ENCODE measurements around the gene CDKAL1. TPM values are rescaled to one million over a fixed set of nuclear protein-coding genes. Genes with fewer than 3 reads are reported as not detected.
A peak's percentile ranks its signal among the peaks of the same experiment; 100 is the strongest.
"Not testable (repeated sequence)": the region's sequence is repeated elsewhere in the genome, so short reads cannot be mapped to it uniquely, and the experiment has no call there.

The CDKAL1 gene
- total and polyA plus RNA-seq, 10 donors: 4.8 to 26.9 (median 20.1) TPM

- Histone ChIP-seq H3K4me1 (no peaks in the 10 kb centered on the region), H3K27ac (no peak overlapping the region), H3K36me3 (no peaks in the 10 kb centered on the region), H3K4me3 (no peak overlapping the region), H3K27me3 (replicated peaks in 1 of 7) (no peaks in the 10 kb centered on the region), H3K9me3 (no peaks in the 10 kb centered on the region)
- 80 to 86% (median 83%) methylated on average over 2 of the region's 2 CpGs for WGBS, 5 donors
- TF ChIP-seq POLR2AphosphoS5 (IDR thresholded peaks at IDR 0.05): no peak
- TF ChIP-seq POLR2A (IDR thresholded peaks at IDR 0.05): no peak
- no peak for TF ChIP-seq CTCF (IDR thresholded peaks at IDR 0.05 in 8 of 11, conservative IDR thresholded peaks at IDR 0.05 in 3 of 11)
- intact Hi-C loops (cut with DNase I; ENCODE audit: low total_unique reads): no loop called here
- no peak for DNase-seq
Observed at GRCh38 chr6:20509212-20509611, 25.0 kb upstream of the CDKAL1 start.

- no peak for DNase-seq
- intact Hi-C loops (cut with DNase I; ENCODE audit: low total_unique reads): no loop called here
- Histone ChIP-seq H3K27ac (no peak overlapping the region), H3K4me3 (no peak overlapping the region), H3K36me3 (no peaks in the 10 kb centered on the region), H3K9me3 (no peaks in the 10 kb centered on the region), H3K27me3 (replicated peaks in 1 of 7) (no peaks in the 10 kb centered on the region), H3K4me1 (no peaks in the 10 kb centered on the region)
- WGBS, 5 donors: 80 to 100% (median 84%) methylated on average over 2 of the region's 2 CpGs
- no peak for TF ChIP-seq POLR2AphosphoS5 (IDR thresholded peaks at IDR 0.05)
- no peak for TF ChIP-seq POLR2A (IDR thresholded peaks at IDR 0.05)
- TF ChIP-seq CTCF (IDR thresholded peaks at IDR 0.05 in 8 of 11, conservative IDR thresholded peaks at IDR 0.05 in 3 of 11): no peak
Observed at GRCh38 chr6:20511852-20512251, 22.4 kb upstream of the CDKAL1 start.

- H3K9me3 ChIP-seq; H3K4me3 ChIP-seq; H3K27ac ChIP-seq; DNase-seq; H3K36me3 ChIP-seq; H3K27me3 ChIP-seq (replicated peaks in 1 of 7): not testable (repeated sequence)
- 87 to 95% (median 88%) methylated on average over 3 of the region's 3 CpGs for WGBS, 5 donors
- intact Hi-C loops (cut with DNase I; ENCODE audit: low total_unique reads): loop anchor here (5.0 to 10.0 kb wide), 2 partner anchors 123 to 420 kb away; partner anchors contain the start of gene E2F3
- H3K4me1 ChIP-seq: peaks cover 5 to 14% (median 11%) of the 10 kb centered on the region in 6 donors
Observed at GRCh38 chr6:20525208-20525607, 9.0 kb upstream of the CDKAL1 start.

GRCh38 chr6:20529086-20529448 is 5.2 kb upstream of the CDKAL1 start:
- H3K4me3 ChIP-seq: not testable (repeated sequence)

More at GRCh38 chr6:20529086-20529448, 5.2 kb upstream of the CDKAL1 start:
- H3K4me1 ChIP-seq: peaks cover 5 to 21% (median 15%) of the 10 kb centered on the region in 6 donors
- TF ChIP-seq CTCF (IDR thresholded peaks at IDR 0.05 in 8 of 11, conservative IDR thresholded peaks at IDR 0.05 in 3 of 11): peak; percentile 25 to 79 (median 59)
- intact Hi-C loops (cut with DNase I; ENCODE audit: low total_unique reads): loop anchor here (2.0 to 10.0 kb wide), 3 partner anchors 127 to 424 kb away; partner anchors contain the start of gene E2F3
- H3K36me3 ChIP-seq; DNase-seq; H3K27me3 ChIP-seq (replicated peaks in 1 of 7); H3K9me3 ChIP-seq: not testable (repeated sequence)
- 25 to 37% (median 32%) methylated on average over 5 of the region's 5 CpGs for WGBS, 5 donors
- peak overlapping the region in 2 of 8 donors; percentile 26 to 56 for H3K27ac ChIP-seq

Data from spleen (tissue), 11 donors.